Activated CD4-positive, alpha-beta T cell treated with anti-CD3 and anti-CD28 coated beads for 36 hours (primary cell): ENCODE measurements around the gene CYP4F11. TPM values are rescaled to one million over a fixed set of nuclear protein-coding genes. Genes with fewer than 3 reads are reported as not detected.
"Not testable (repeated sequence)": the region's sequence is repeated elsewhere in the genome, so short reads cannot be mapped to it uniquely, and the experiment has no call there.

Experiments
- ATAC-seq: fragments of 200-7000 bp; cut with Tn5 transposase; one replicate; pipeline ENCODE4 v1.10.0; 2021; ENCODE audit warnings: mild to moderate bottlenecking, moderate library complexity
- CTCF ChIA-PET: fragments of 350-600 bp; sonication (Branson Sonifier 250); formaldehyde crosslinking; loops from one replicate; lab custom pipeline; 2021; ENCODE audit warnings: antibody characterized with exemption; lab: Charles Lee
- POLR2A ChIA-PET: fragments of 350-600 bp; sonication (Branson Sonifier 250); formaldehyde crosslinking; loops from one replicate; lab custom pipeline; 2021; ENCODE audit warnings: antibody characterized with exemption, inconsistent platforms; lab: Charles Lee
- DNase-seq: peaks from one replicate; pipeline ENCODE4 v3.0.0-alpha.2; 2020
- H3K27ac Mint-ChIP-seq: one replicate; pipeline ENCODE4 v1.8.0; 2021; ENCODE audit warnings: mixed read lengths
- H3K27me3 Mint-ChIP-seq: one replicate; pipeline ENCODE4 v1.8.0; 2021; ENCODE audit warnings: mixed read lengths
- H3K36me3 Mint-ChIP-seq: one replicate; pipeline ENCODE4 v1.8.0; 2021; ENCODE audit warnings: low read depth, mixed read lengths
- H3K4me1 Mint-ChIP-seq: one replicate; pipeline ENCODE4 v1.8.0; 2021; ENCODE audit warnings: mixed read lengths
- H3K4me3 Mint-ChIP-seq: one replicate; pipeline ENCODE4 v1.8.0; 2021; ENCODE audit warnings: mild to moderate bottlenecking, moderate library complexity, mixed read lengths
- H3K9me3 Mint-ChIP-seq: one replicate; pipeline ENCODE4 v1.8.0; 2021; ENCODE audit warnings: low read depth, mixed read lengths
- intact Hi-C, 2 experiments: fragments of 100-400 bp; cut with DNase I in 1 of 2; cut with micrococcal nuclease in 1 of 2; formaldehyde crosslinking; loops; one replicate each; pipeline versions ENCODE4 v1.14.2 to v1.15.1; 2022 to 2024; cut with DNase I, micrococcal nuclease
- total RNA-seq, 2 experiments: library from RNA; stranded (reverse); gene quantifications; one replicate each; pipeline ENCODE4 v1.2.3, GENCODE V29; 2021

Gene CYP4F11
- total RNA-seq, 2 experiments from 2014 or later = not detected

- intact Hi-C loops = no loop called here
- Mint-ChIP-seq H3K27ac (no peak overlapping the region), H3K4me3 (no peak overlapping the region), H3K36me3 (no peaks in the 10 kb centered on the region), H3K27me3 (peaks cover 25% of the 10 kb centered on the region), H3K9me3 (no peaks in the 10 kb centered on the region), H3K4me1 (peaks cover 8% of the 10 kb centered on the region)
- ChIA-PET CTCF (no interaction called here), POLR2A (no interaction called here)
- no peak for ATAC-seq
- DNase-seq = no peak
Observed at GRCh38 chr19:15897026-15897737, 37.1 kb downstream of the CYP4F11 start.

- ATAC-seq (no peak), DNase-seq (no peak)
- Mint-ChIP-seq H3K4me1 (peaks cover 8% of the 10 kb centered on the region), H3K4me3 (no peak overlapping the region), H3K27ac (no peak overlapping the region), H3K36me3 (no peaks in the 10 kb centered on the region), H3K9me3 (no peaks in the 10 kb centered on the region), H3K27me3 (peaks cover 21% of the 10 kb centered on the region)
- ChIA-PET CTCF (no interaction called here), POLR2A (interaction anchor here (0.6 kb wide), 1 partner anchor 76 kb away, joined by 3 read pairs; no protein-coding TSS in a partner anchor)
- intact Hi-C loops = no loop called here
Observed at GRCh38 chr19:15895876-15896430, 38.4 kb downstream of the CYP4F11 start.

GRCh38 chr19:15894359-15894758, 40.0 kb downstream of the CYP4F11 start:
- no peak overlapping the region for H3K27ac Mint-ChIP-seq
- no peak for DNase-seq
- H3K9me3 Mint-ChIP-seq = no peaks in the 10 kb centered on the region
- H3K36me3 Mint-ChIP-seq = no peaks in the 10 kb centered on the region
- intact Hi-C loops = no loop called here
- H3K4me3 Mint-ChIP-seq = no peak overlapping the region
- peaks cover 13% of the 10 kb centered on the region for H3K27me3 Mint-ChIP-seq
- H3K4me1 Mint-ChIP-seq = peaks cover under 1% of the 10 kb centered on the region
- ChIA-PET POLR2A (interaction anchor here (0.6 kb wide), 1 partner anchor 48 kb away, joined by 4 read pairs; no protein-coding TSS in a partner anchor), CTCF (interaction anchor here (1.1 kb wide), 1 partner anchor 20 kb away, joined by 4 read pairs; no protein-coding TSS in a partner anchor)
- ATAC-seq = no peak

- no peaks in the 10 kb centered on the region for H3K9me3 Mint-ChIP-seq
- CTCF ChIA-PET = no interaction called here
- H3K36me3 Mint-ChIP-seq = no peaks in the 10 kb centered on the region
- POLR2A ChIA-PET = no interaction called here
- H3K27ac Mint-ChIP-seq = no peak overlapping the region
- H3K4me3 Mint-ChIP-seq = no peak overlapping the region
- H3K4me1 Mint-ChIP-seq = no peaks in the 10 kb centered on the region
- H3K27me3 Mint-ChIP-seq = peaks cover 13% of the 10 kb centered on the region
- intact Hi-C loops = no loop called here
- ATAC-seq = no peak
- no peak for DNase-seq
Observed at GRCh38 chr19:15893477-15893876, 40.9 kb downstream of the CYP4F11 start.

- H3K9me3 Mint-ChIP-seq = no peaks in the 10 kb centered on the region
- H3K4me3 Mint-ChIP-seq = no peak overlapping the region
- H3K36me3 Mint-ChIP-seq = no peaks in the 10 kb centered on the region
- intact Hi-C loops = no loop called here
- no peak for DNase-seq
- H3K27me3 Mint-ChIP-seq = peaks cover 9% of the 10 kb centered on the region
- no peak for ATAC-seq
- POLR2A ChIA-PET = interaction anchor here (0.6 kb wide), 1 partner anchor 420 kb away, joined by 3 read pairs; no protein-coding TSS in a partner anchor
- H3K27ac Mint-ChIP-seq = no peak overlapping the region
- no peaks in the 10 kb centered on the region for H3K4me1 Mint-ChIP-seq
- CTCF ChIA-PET = interaction anchor here (1.1 kb wide), 1 partner anchor 555 kb away, joined by 3 read pairs; no protein-coding TSS in a partner anchor
Observed at GRCh38 chr19:15892012-15892411, 42.3 kb downstream of the CYP4F11 start.

- ATAC-seq (no peak), DNase-seq (no peak)
- no peaks in the 10 kb centered on the region for H3K36me3 Mint-ChIP-seq
- H3K4me1 Mint-ChIP-seq = no peaks in the 10 kb centered on the region
- intact Hi-C loops = no loop called here
- CTCF ChIA-PET = interaction anchor here (0.6 to 1.1 kb wide), 2 partner anchors 10 to 556 kb away, joined by 3 read pairs; no protein-coding TSS in a partner anchor
- no peaks in the 10 kb centered on the region for H3K9me3 Mint-ChIP-seq
- H3K27me3 Mint-ChIP-seq = peaks cover 6% of the 10 kb centered on the region
- H3K4me3 Mint-ChIP-seq = no peak overlapping the region
- H3K27ac Mint-ChIP-seq = no peak overlapping the region
- POLR2A ChIA-PET = interaction anchor here (0.6 kb wide), 1 partner anchor 420 kb away, joined by 3 read pairs; no protein-coding TSS in a partner anchor
Observed at GRCh38 chr19:15891434-15891833, 42.9 kb downstream of the CYP4F11 start.

- H3K27me3 Mint-ChIP-seq, POLR2A ChIA-PET, H3K36me3 Mint-ChIP-seq, DNase-seq, ATAC-seq, H3K4me3 Mint-ChIP-seq, intact Hi-C loops, H3K4me1 Mint-ChIP-seq, H3K27ac Mint-ChIP-seq, H3K9me3 Mint-ChIP-seq, CTCF ChIA-PET: not testable (repeated sequence)
Observed at GRCh38 chr19:15889339-15889738, 45.0 kb downstream of the CYP4F11 start.

GRCh38 chr19:15885919-15886318, 48.4 kb downstream of the CYP4F11 start:
- H3K27me3 Mint-ChIP-seq = peaks cover under 1% of the 10 kb centered on the region
- H3K36me3 Mint-ChIP-seq = no peaks in the 10 kb centered on the region
- POLR2A ChIA-PET = no interaction called here
- no peak overlapping the region for H3K27ac Mint-ChIP-seq
- no peaks in the 10 kb centered on the region for H3K9me3 Mint-ChIP-seq
- ATAC-seq = no peak
- no peaks in the 10 kb centered on the region for H3K4me1 Mint-ChIP-seq
- no peak for DNase-seq
- no peak overlapping the region for H3K4me3 Mint-ChIP-seq
- intact Hi-C loops = no loop called here
- CTCF ChIA-PET = no interaction called here

GRCh38 chr19:15885167-15885566, 49.2 kb downstream of the CYP4F11 start:
- ATAC-seq (no peak), DNase-seq (no peak)
- Mint-ChIP-seq H3K27ac (no peak overlapping the region), H3K4me1 (no peaks in the 10 kb centered on the region), H3K4me3 (no peak overlapping the region), H3K36me3 (no peaks in the 10 kb centered on the region), H3K9me3 (no peaks in the 10 kb centered on the region), H3K27me3 (peaks cover 2% of the 10 kb centered on the region)
- CTCF ChIA-PET = no interaction called here
- POLR2A ChIA-PET = no interaction called here
- intact Hi-C loops = no loop called here

- H3K36me3 Mint-ChIP-seq, DNase-seq, intact Hi-C loops, POLR2A ChIA-PET, H3K4me3 Mint-ChIP-seq, CTCF ChIA-PET, H3K9me3 Mint-ChIP-seq, H3K4me1 Mint-ChIP-seq, H3K27ac Mint-ChIP-seq, ATAC-seq, H3K27me3 Mint-ChIP-seq: not testable (repeated sequence)
Observed at GRCh38 chr19:15883329-15883728, 51.0 kb downstream of the CYP4F11 start.

GRCh38 chr19:15874821-15875474, 59.4 kb downstream of the CYP4F11 start:
- ATAC-seq = no peak
- no peak overlapping the region for H3K27ac Mint-ChIP-seq
- peaks cover 3% of the 10 kb centered on the region for H3K4me1 Mint-ChIP-seq
- H3K27me3 Mint-ChIP-seq = peaks cover 13% of the 10 kb centered on the region
- POLR2A ChIA-PET = no interaction called here
- H3K4me3 Mint-ChIP-seq = no peak overlapping the region
- no peak for DNase-seq
- H3K36me3 Mint-ChIP-seq = no peaks in the 10 kb centered on the region
- no peaks in the 10 kb centered on the region for H3K9me3 Mint-ChIP-seq
- CTCF ChIA-PET = interaction anchor here (0.7 to 1.3 kb wide), 3 partner anchors 10 to 998 kb away, joined by 3 to 4 read pairs (median 4); no protein-coding TSS in a partner anchor
- intact Hi-C loops = no loop called here
